ENCODE measurements around the gene LRRC8E. TPM values are rescaled to one million over a fixed set of nuclear protein-coding genes. Genes with fewer than 3 reads are reported as not detected.
"Not testable (repeated sequence)": the region's sequence is repeated elsewhere in the genome, so short reads cannot be mapped to it uniquely, and the experiment has no call there.

LRRC8E gene
- total RNA-seq, 1 donor from 2014 or later: not detected

- CTCF ChIA-PET: no interaction called here
- peaks cover 8% of the 10 kb centered on the region for H3K27me3 Mint-ChIP-seq
Measured at GRCh38 chr19:7856109-7856591, 32.2 kb upstream of the LRRC8E start.

GRCh38 chr19:7856679-7857663 is 31.3 kb upstream of the LRRC8E start:
- Mint-ChIP-seq H3K4me3 (no peak overlapping the region), H3K9me3 (no peaks in the 10 kb centered on the region), H3K36me3 (ENCODE audit: low read depth) (no peaks in the 10 kb centered on the region), H3K27ac (no peak overlapping the region), H3K4me1 (peaks cover 14% of the 10 kb centered on the region), H3K27me3 (peaks cover 11% of the 10 kb centered on the region)
- DNase-seq (no peak), ATAC-seq (ENCODE audit: low read depth) (no peak)
- no peak for TF ChIP-seq CTCF (IDR thresholded peaks at IDR 0.05)
- intact Hi-C loops (cut with micrococcal nuclease): no loop called here
- ChIA-PET CTCF (interaction anchor here (1.1 kb wide), 1 partner anchor 46 kb away, joined by 3 read pairs; the partner anchor contains the start of gene MAP2K7), POLR2A (no interaction called here)

More at GRCh38 chr19:7856109-7856591, 32.2 kb upstream of the LRRC8E start:
- intact Hi-C loops (cut with micrococcal nuclease): no loop called here
- ATAC-seq (ENCODE audit: low read depth): no peak
- no peak for TF ChIP-seq CTCF (IDR thresholded peaks at IDR 0.05)
- H3K36me3 Mint-ChIP-seq (ENCODE audit: low read depth): no peaks in the 10 kb centered on the region
- no peaks in the 10 kb centered on the region for H3K9me3 Mint-ChIP-seq
- no peak for DNase-seq
- POLR2A ChIA-PET: no interaction called here
- H3K27ac Mint-ChIP-seq: no peak overlapping the region
- no peak overlapping the region for H3K4me3 Mint-ChIP-seq
- H3K4me1 Mint-ChIP-seq: peaks cover 7% of the 10 kb centered on the region

GRCh38 chr19:7857727-7858108 is 30.6 kb upstream of the LRRC8E start:
- ATAC-seq (ENCODE audit: low read depth) (no peak), DNase-seq (no peak)
- H3K4me1 Mint-ChIP-seq: peaks cover 17% of the 10 kb centered on the region
- peaks cover 11% of the 10 kb centered on the region for H3K27me3 Mint-ChIP-seq
- no peak overlapping the region for H3K4me3 Mint-ChIP-seq
- H3K9me3 Mint-ChIP-seq: no peaks in the 10 kb centered on the region
- intact Hi-C loops (cut with micrococcal nuclease): no loop called here
- ChIA-PET POLR2A (no interaction called here), CTCF (interaction anchor here (1.1 kb wide), 1 partner anchor 46 kb away, joined by 3 read pairs; the partner anchor contains the start of gene MAP2K7)
- no peaks in the 10 kb centered on the region for H3K36me3 Mint-ChIP-seq (ENCODE audit: low read depth)
- no peak for TF ChIP-seq CTCF (IDR thresholded peaks at IDR 0.05)
- H3K27ac Mint-ChIP-seq: no peak overlapping the region

- Mint-ChIP-seq H3K27me3 (peaks cover 11% of the 10 kb centered on the region), H3K9me3 (no peaks in the 10 kb centered on the region), H3K4me3 (no peak overlapping the region), H3K27ac (no peak overlapping the region), H3K36me3 (ENCODE audit: low read depth) (no peaks in the 10 kb centered on the region), H3K4me1 (peaks cover 13% of the 10 kb centered on the region)
- ChIA-PET CTCF (interaction anchor here (1.1 kb wide), 1 partner anchor 45 kb away, joined by 3 read pairs; the partner anchor contains the start of gene MAP2K7), POLR2A (no interaction called here)
- no peak for DNase-seq
- no peak for TF ChIP-seq CTCF (IDR thresholded peaks at IDR 0.05)
- intact Hi-C loops (cut with micrococcal nuclease): no loop called here
- no peak for ATAC-seq (ENCODE audit: low read depth)
Measured at GRCh38 chr19:7858109-7858770, 30.1 kb upstream of the LRRC8E start.

- not testable (repeated sequence) for H3K36me3 Mint-ChIP-seq (ENCODE audit: low read depth)
Measured at GRCh38 chr19:7859087-7859486, 29.2 kb upstream of the LRRC8E start.

More at GRCh38 chr19:7859087-7859486, 29.2 kb upstream of the LRRC8E start:
- peaks cover 11% of the 10 kb centered on the region for H3K27me3 Mint-ChIP-seq
- CTCF ChIA-PET; H3K27ac Mint-ChIP-seq; H3K9me3 Mint-ChIP-seq; H3K4me3 Mint-ChIP-seq; DNase-seq; ATAC-seq (ENCODE audit: low read depth); intact Hi-C loops (cut with micrococcal nuclease): not testable (repeated sequence)
- POLR2A ChIA-PET: interaction anchor here (1.5 kb wide), 1 partner anchor 61 kb away, joined by 14 read pairs; the partner anchor contains the start of gene SNAPC2
- H3K4me1 Mint-ChIP-seq: peaks cover 13% of the 10 kb centered on the region

Measured in activated B cell treated with CpG ODN at 0.5 μM for 24 hours (primary cell).